HCT116 (cell line): ENCODE results near the gene GEN1. TPM values are rescaled to one million over a fixed set of nuclear protein-coding genes. Genes with fewer than 3 reads are reported as not detected.

Source experiments
- ATAC-seq: fragments of 200-7000 bp; cut with Tn5 transposase; 2 replicates; pipeline ENCODE4 v1.9.1; 2020; ENCODE audit warnings: mild to moderate bottlenecking, moderate library complexity
- BruUV-seq: library from RNA; stranded (reverse); fragments of 400-500 nt; replicated peaks from 2 replicates; lab custom pipeline; 2021; lab: Mats Ljungman, UMichigan
- CTCF ChIA-PET: fragments of 300-600 bp; sonication (Branson Sonifier 250); formaldehyde crosslinking; loops from one replicate; lab custom pipeline; 2021; ENCODE audit warnings: antibody characterized with exemption; lab: Charles Lee
- POLR2A ChIA-PET: fragments of 300-600, 350-600 bp; sonication (Branson Sonifier 250); formaldehyde crosslinking; loops from one replicate; lab custom pipeline; 2021; ENCODE audit warnings: antibody characterized with exemption; lab: Charles Lee
- RAD21 ChIA-PET, 2 experiments: fragments of 300-600 bp; sonication (Branson Sonifier 250); formaldehyde crosslinking; loops; one replicate each; lab custom pipeline; 2023; ENCODE audit warnings: low total read pairs in 2 of 2; ENCODE audit not compliant: uncharacterized antibody in 2 of 2, unreplicated experiment in 2 of 2, low non-redundant PET in 1 of 2; lab: Charles Lee
- DNase-seq: peaks from one replicate; pipeline ENCODE4 v3.0.0-alpha.2; 2010; ENCODE audit warnings: low read depth, low spot score
- H2AFZ ChIP-seq: fragments of 200-600 bp; shearing (Covaris generic), sonication (generic); 2 replicates; pipeline ENCODE4 v1.6.1; 2017; ENCODE audit warnings: low read depth, mixed run types, mixed read lengths, antibody characterized with exemption, low read length; ENCODE audit not compliant: poor library complexity, severe bottlenecking
- H3K27ac ChIP-seq: 2 replicates; pipeline ENCODE4 v1.5.1; 2012; ENCODE audit warnings: low read depth, low read length
- H3K27me3 ChIP-seq: fragments of 200-600 bp; sonication (generic); 2 replicates; pipeline ENCODE4 v1.6.1; 2016; ENCODE audit warnings: mixed run types, low read length, mixed read lengths; ENCODE audit not compliant: insufficient read depth
- H3K36me3 ChIP-seq, 2 experiments: fragments of 200-500 bp in 1 of 2; fragments of 200-600 bp in 1 of 2; sonication (Bioruptor generic) in 1 of 2; sonication (generic) in 1 of 2; 2 replicates each; pipeline versions ENCODE4 v1.5.1 to v1.6.1; 2014 to 2016; ENCODE audit warnings: low read length in 2 of 2, inconsistent platforms in 1 of 2, mixed read lengths in 1 of 2, mixed run types in 1 of 2; ENCODE audit not compliant: insufficient read depth in 2 of 2, control insufficient read depth in 1 of 2
- H3K4me1 ChIP-seq, 2 experiments: fragments of 200-600 bp in 1 of 2; sonication (generic) in 1 of 2; 2 replicates each; pipeline versions ENCODE4 v1.5.1 to v1.6.1; 2012 to 2017; ENCODE audit warnings: low read length in 2 of 2, inconsistent platforms in 1 of 2, mild to moderate bottlenecking in 1 of 2, mixed read lengths in 1 of 2, mixed run types in 1 of 2, moderate library complexity in 1 of 2; ENCODE audit not compliant: insufficient read depth in 2 of 2, control insufficient read depth in 1 of 2
- H3K4me2 ChIP-seq: fragments of 200-600 bp; sonication (generic); 2 replicates; pipeline ENCODE4 v1.6.1; 2017; ENCODE audit warnings: mixed run types, low read length, mixed read lengths
- H3K4me3 ChIP-seq, 2 experiments: fragments of 200-600 bp in 1 of 2; sonication (generic) in 1 of 2; replicated peaks in 1 of 2; 2 replicates each; pipeline ENCODE4 v1.5.1; 2011 to 2016; ENCODE audit warnings: low read length in 2 of 2, control low read depth in 1 of 2, low read depth in 1 of 2, mild to moderate bottlenecking in 1 of 2, mixed read lengths in 1 of 2, mixed run types in 1 of 2
- H3K79me2 ChIP-seq: fragments of 200-600 bp; sonication (generic); 2 replicates; pipeline ENCODE4 v1.6.1; 2017; ENCODE audit warnings: mild to moderate bottlenecking, mixed run types, low read length, moderate library complexity, mixed read lengths; ENCODE audit not compliant: insufficient read depth
- H3K9ac ChIP-seq: fragments of 200-600 bp; sonication (generic); 2 replicates; pipeline ENCODE4 v1.6.1; 2016; ENCODE audit warnings: low read length, mixed read lengths
- H3K9me2 ChIP-seq: fragments of 200-600 bp; sonication (generic), shearing (Covaris generic); 2 replicates; pipeline ENCODE4 v1.6.1; 2017; ENCODE audit warnings: mixed run types, mild to moderate bottlenecking, moderate library complexity; ENCODE audit not compliant: insufficient read depth
- H3K9me3 ChIP-seq, 2 experiments: fragments of 200-500 bp in 1 of 2; fragments of 200-600 bp in 1 of 2; sonication (Bioruptor generic) in 1 of 2; sonication (generic) in 1 of 2; 2 replicates each; pipeline ENCODE4 v1.6.1; 2014 to 2017; ENCODE audit warnings: low read length in 2 of 2, mixed read lengths in 2 of 2, inconsistent platforms in 1 of 2, low read depth in 1 of 2, mild to moderate bottlenecking in 1 of 2, mixed run types in 1 of 2, moderate library complexity in 1 of 2; ENCODE audit not compliant: control insufficient read depth in 1 of 2, insufficient read depth in 1 of 2
- H4K20me1 ChIP-seq: fragments of 200-600 bp; sonication (generic), shearing (Covaris generic); 2 replicates; pipeline ENCODE4 v1.6.1; 2017; ENCODE audit warnings: mixed run types, mild to moderate bottlenecking, moderate library complexity; ENCODE audit not compliant: insufficient read depth
- CBX3 ChIP-seq: IDR thresholded peaks from 2 replicates; pipeline ENCODE4 v1.6.1; 2012; ENCODE audit warnings: low read depth
- CEBPB ChIP-seq: IDR thresholded peaks from 2 replicates; pipeline ENCODE4 v1.6.1; 2012; ENCODE audit warnings: low read depth
- CTCF ChIP-seq, 3 experiments: fragments of 200-600 bp in 1 of 3; sonication (generic) in 1 of 3; IDR thresholded peaks in 2 of 3; conservative IDR thresholded peaks in 1 of 3; 2 replicates each; pipeline ENCODE4 v1.5.1; 2012 to 2017; ENCODE audit warnings: low read depth in 2 of 3, low read length in 2 of 3, antibody characterized with exemption in 1 of 3, borderline replicate concordance in 1 of 3, control low read depth in 1 of 3, mild to moderate bottlenecking in 1 of 3, mixed read lengths in 1 of 3, mixed run types in 1 of 3, moderate library complexity in 1 of 3; ENCODE audit not compliant: insufficient read depth in 1 of 3
- ELF1 ChIP-seq: IDR thresholded peaks from 2 replicates; pipeline ENCODE4 v1.6.1; 2012; ENCODE audit warnings: low read depth, borderline replicate concordance
- EZH2phosphoT487 ChIP-seq: fragments of 200-600 bp; IDR thresholded peaks from 2 replicates; pipeline ENCODE4 v1.6.1; 2018; ENCODE audit warnings: antibody characterized with exemption, borderline replicate concordance
- FOSL1 ChIP-seq: IDR thresholded peaks from 2 replicates; pipeline ENCODE4 v1.6.1; 2012; ENCODE audit warnings: low read depth
- SIN3A ChIP-seq: IDR thresholded peaks from 2 replicates; pipeline ENCODE4 v1.6.1; 2012; ENCODE audit warnings: low read depth
- SRF ChIP-seq: IDR thresholded peaks from 2 replicates; pipeline ENCODE4 v1.6.1; 2012; ENCODE audit warnings: low read depth
- YY1 ChIP-seq: IDR thresholded peaks from 2 replicates; pipeline ENCODE4 v1.6.1; 2011; ENCODE audit warnings: low read length, low read depth, moderate library complexity, mild to moderate bottlenecking; ENCODE audit not compliant: insufficient replicate concordance; ENCODE audit errors: extremely low read depth
- ZBTB33 ChIP-seq: IDR thresholded peaks from 2 replicates; pipeline ENCODE4 v1.6.1; 2011; ENCODE audit warnings: mild to moderate bottlenecking, low read length, moderate library complexity; ENCODE audit not compliant: insufficient replicate concordance; ENCODE audit errors: extremely low read depth
- ZNF274 ChIP-seq: fragments of 200-500 bp; sonication (Bioruptor generic); IDR thresholded peaks from 2 replicates; pipeline ENCODE4 v1.6.1; 2014; ENCODE audit warnings: mild to moderate bottlenecking, low read depth, low read length, inconsistent platforms
- intact Hi-C: fragments of 100-400 bp; cut with micrococcal nuclease; formaldehyde crosslinking; loops from 2 replicates; pipeline ENCODE4 v1.10.0; 2022
- total RNA-seq: library from RNA; stranded (reverse); gene quantifications from one replicate; pipeline ENCODE4 v1.2.1, GENCODE V29; 2021; ENCODE audit not compliant: unreplicated experiment
- TF ChIP-seq, protein P1 (sequence below): IDR thresholded peaks from 2 replicates; pipeline ENCODE4 v1.6.1; 2012; ENCODE audit warnings: low read depth

Gene GEN1
- total RNA-seq, 1 experiment from 2014 or later: 19.7 TPM

GRCh38 chr2:17713291-17713690 lies 40.6 kb upstream of the GEN1 start:
- TF ChIP-seq SRF (no peak), ZNF274 (no peak)
- no peak overlapping the region for H3K27ac ChIP-seq

DNA sequence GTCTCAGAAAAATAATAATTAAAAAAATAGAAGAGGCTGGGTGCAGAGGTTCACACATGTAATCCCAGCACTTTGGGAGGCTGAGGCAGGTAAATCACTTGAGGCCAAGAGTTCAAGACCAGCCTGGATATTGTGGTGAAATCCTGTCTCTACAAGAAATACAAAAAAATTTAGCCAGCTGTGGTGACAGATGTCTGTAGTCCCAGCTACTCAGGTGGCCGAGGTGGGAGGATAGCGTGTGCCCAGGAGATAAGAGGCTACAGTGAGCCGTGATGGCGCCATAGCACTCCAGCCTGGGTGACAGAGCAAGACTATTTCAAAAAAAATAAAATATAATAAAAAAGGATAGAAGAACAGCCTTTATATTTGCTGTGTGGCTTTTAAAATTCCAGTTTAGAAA lies 36.3 kb upstream of the GEN1 start:
- no peak overlapping the region for H2AFZ ChIP-seq
- ATAC-seq (no peak), DNase-seq (no peak)
- H3K9me2 ChIP-seq: no peaks in the 10 kb centered on the region
- no peaks in the 10 kb centered on the region; the same call in 1 of the 2 replicates for H4K20me1 ChIP-seq
- POLR2A ChIA-PET: no interaction called here
- no peaks in the 10 kb centered on the region for H3K79me2 ChIP-seq
- RAD21 ChIA-PET: no interaction called here
- peaks cover 18 to 32% of the 10 kb centered on the region in 2 experiments; a peak in 3 of 4 replicates for H3K36me3 ChIP-seq
- no peaks in the 10 kb centered on the region for H3K4me1 ChIP-seq
- no peak overlapping the region for H3K9ac ChIP-seq
- H3K27me3 ChIP-seq: no peaks in the 10 kb centered on the region
- no peak overlapping the region for H3K27ac ChIP-seq
- H3K4me3 ChIP-seq: no peak overlapping the region
- intact Hi-C loops: loop anchor here (5.0 to 10.0 kb wide), 2 partner anchors 460 to 657 kb away; no protein-coding TSS in a partner anchor
- H3K9me3 ChIP-seq: no peaks in the 10 kb centered on the region
- CTCF ChIA-PET: no interaction called here
- H3K4me2 ChIP-seq: no peak overlapping the region
- BruUV-seq: no TSS peak
- TF ChIP-seq CEBPB (no peak), EZH2phosphoT487 (no peak), ZBTB33 (no peak), CBX3 (no peak), FOSL1 (no peak), CTCF (IDR thresholded peaks at IDR 0.05 in 2 of 3, conservative IDR thresholded peaks at IDR 0.05 in 1 of 3; ENCODE audit: borderline replicate concordance in 1 of 3, insufficient read depth in 1 of 3, low read depth in 2 of 3, low read length in 2 of 3) (no peak), ZNF274 (no peak), YY1 (no peak), ELF1 (no peak), SIN3A (no peak)
- TF ChIP-seq, protein P1, sequence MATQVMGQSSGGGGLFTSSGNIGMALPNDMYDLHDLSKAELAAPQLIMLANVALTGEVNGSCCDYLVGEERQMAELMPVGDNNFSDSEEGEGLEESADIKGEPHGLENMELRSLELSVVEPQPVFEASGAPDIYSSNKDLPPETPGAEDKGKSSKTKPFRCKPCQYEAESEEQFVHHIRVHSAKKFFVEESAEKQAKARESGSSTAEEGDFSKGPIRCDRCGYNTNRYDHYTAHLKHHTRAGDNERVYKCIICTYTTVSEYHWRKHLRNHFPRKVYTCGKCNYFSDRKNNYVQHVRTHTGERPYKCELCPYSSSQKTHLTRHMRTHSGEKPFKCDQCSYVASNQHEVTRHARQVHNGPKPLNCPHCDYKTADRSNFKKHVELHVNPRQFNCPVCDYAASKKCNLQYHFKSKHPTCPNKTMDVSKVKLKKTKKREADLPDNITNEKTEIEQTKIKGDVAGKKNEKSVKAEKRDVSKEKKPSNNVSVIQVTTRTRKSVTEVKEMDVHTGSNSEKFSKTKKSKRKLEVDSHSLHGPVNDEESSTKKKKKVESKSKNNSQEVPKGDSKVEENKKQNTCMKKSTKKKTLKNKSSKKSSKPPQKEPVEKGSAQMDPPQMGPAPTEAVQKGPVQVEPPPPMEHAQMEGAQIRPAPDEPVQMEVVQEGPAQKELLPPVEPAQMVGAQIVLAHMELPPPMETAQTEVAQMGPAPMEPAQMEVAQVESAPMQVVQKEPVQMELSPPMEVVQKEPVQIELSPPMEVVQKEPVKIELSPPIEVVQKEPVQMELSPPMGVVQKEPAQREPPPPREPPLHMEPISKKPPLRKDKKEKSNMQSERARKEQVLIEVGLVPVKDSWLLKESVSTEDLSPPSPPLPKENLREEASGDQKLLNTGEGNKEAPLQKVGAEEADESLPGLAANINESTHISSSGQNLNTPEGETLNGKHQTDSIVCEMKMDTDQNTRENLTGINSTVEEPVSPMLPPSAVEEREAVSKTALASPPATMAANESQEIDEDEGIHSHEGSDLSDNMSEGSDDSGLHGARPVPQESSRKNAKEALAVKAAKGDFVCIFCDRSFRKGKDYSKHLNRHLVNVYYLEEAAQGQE: no peak

More at GRCh38 chr2:17713291-17713690, 40.6 kb upstream of the GEN1 start:
- Histone ChIP-seq H3K4me1 (no peaks in the 10 kb centered on the region), H3K9ac (no peak overlapping the region), H3K9me3 (no peaks in the 10 kb centered on the region), H3K36me3 (peaks cover 11 to 24% of the 10 kb centered on the region in 2 experiments; a peak in 3 of 4 replicates), H3K79me2 (no peaks in the 10 kb centered on the region), H3K4me2 (no peak overlapping the region), H2AFZ (no peak overlapping the region), H3K27me3 (no peaks in the 10 kb centered on the region), H3K9me2 (no peaks in the 10 kb centered on the region), H4K20me1 (no peaks in the 10 kb centered on the region), H3K4me3 (no peak overlapping the region)
- CTCF ChIA-PET: no interaction called here
- ATAC-seq (no peak), DNase-seq (no peak)
- RAD21 ChIA-PET: no interaction called here
- no TSS peak for BruUV-seq
- POLR2A ChIA-PET: no interaction called here
- intact Hi-C loops: loop anchor here (10.0 kb wide), 1 partner anchor 662 kb away; no protein-coding TSS in a partner anchor
